T-helper 1 cell treated with Interleukin-12 subunit alpha and Interleukin-12 subunit beta and Interleukin-4 antibody, amounts not matched to agents 30 μg/mL and 1 μg/mL, for 36 hours (primary cell): ENCODE data around the gene ZXDC.

ENCODE experiments used
- H3K27ac Mint-ChIP-seq: one replicate; pipeline ENCODE4 v1.8.0; 2021; ENCODE audit warnings: mild to moderate bottlenecking, mixed read lengths
- H3K27me3 Mint-ChIP-seq: one replicate; pipeline ENCODE4 v1.8.0; 2021; ENCODE audit warnings: low read depth, mixed read lengths
- H3K36me3 Mint-ChIP-seq: one replicate; pipeline ENCODE4 v1.8.0; 2021; ENCODE audit warnings: low read depth, mixed read lengths
- H3K4me1 Mint-ChIP-seq: one replicate; pipeline ENCODE4 v1.8.0; 2021; ENCODE audit warnings: low read depth, mixed read lengths
- H3K4me3 Mint-ChIP-seq: one replicate; pipeline ENCODE4 v1.8.0; 2021; ENCODE audit warnings: mild to moderate bottlenecking, moderate library complexity, mixed read lengths
- H3K9me3 Mint-ChIP-seq: one replicate; pipeline ENCODE4 v1.8.0; 2021; ENCODE audit warnings: mixed read lengths

Gene ZXDC

GRCh38 chr3:126395846-126396513, 79.7 kb downstream of the ZXDC start:
- Mint-ChIP-seq H3K36me3 (no peaks in the 10 kb centered on the region), H3K27ac (no peak overlapping the region), H3K4me1 (peaks cover under 1% of the 10 kb centered on the region), H3K9me3 (no peaks in the 10 kb centered on the region), H3K4me3 (no peak overlapping the region), H3K27me3 (peaks cover 42% of the 10 kb centered on the region)

- Mint-ChIP-seq H3K4me3 (no peak overlapping the region), H3K9me3 (no peaks in the 10 kb centered on the region), H3K4me1 (peaks cover 4% of the 10 kb centered on the region), H3K27ac (no peak overlapping the region), H3K27me3 (peaks cover 50% of the 10 kb centered on the region), H3K36me3 (no peaks in the 10 kb centered on the region)
Observed at GRCh38 chr3:126394977-126395321, 80.7 kb downstream of the ZXDC start.

DNA sequence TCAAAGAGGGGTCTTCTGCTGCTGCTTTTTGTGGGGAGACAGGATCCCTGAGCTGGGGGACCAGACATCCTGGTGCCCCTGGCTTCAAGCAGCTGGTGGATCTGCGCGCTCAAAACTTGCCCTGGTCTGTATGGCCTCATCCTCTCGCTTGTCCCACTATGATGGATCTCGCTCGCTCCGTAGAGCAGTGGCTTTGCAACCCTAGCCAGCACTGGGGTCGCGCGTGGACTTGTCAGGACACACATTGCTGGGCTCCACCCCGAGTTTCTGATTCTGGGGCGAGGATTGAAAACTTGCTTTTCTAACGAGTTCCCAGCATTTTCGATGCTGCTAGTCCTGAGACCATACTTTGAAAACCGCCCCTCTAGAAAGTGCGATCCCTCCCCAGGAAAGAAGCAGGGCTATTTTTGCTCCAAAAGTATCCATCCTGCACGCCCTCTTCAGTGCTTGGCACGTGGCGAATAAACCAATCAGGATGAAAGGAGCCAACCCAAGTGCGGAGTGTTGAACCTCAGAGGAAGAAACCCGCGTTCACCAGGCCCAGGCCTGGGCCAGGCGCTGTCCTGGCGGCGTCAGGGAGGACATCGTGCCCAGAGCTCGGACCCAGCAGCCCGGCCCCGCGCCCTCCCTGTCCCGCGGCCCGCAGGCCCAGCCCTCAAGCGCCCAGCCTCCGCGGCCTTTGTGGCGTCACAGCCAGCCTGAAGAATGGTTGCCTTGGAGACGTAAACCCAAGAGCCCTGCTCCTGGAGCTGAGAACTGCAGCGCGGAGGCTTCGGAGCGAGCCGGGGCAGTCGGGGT, 81.3 kb downstream of the ZXDC start, which contains the start of gene CFAP100:
TSS of gene CFAP100 (plus strand) at position 731 of the 798 bp plus-strand sequence. CDS start 1,092 bp downstream, outside the sequence.
- Mint-ChIP-seq H3K27ac (no peak within 1 kb of the TSS), H3K4me3 (no peak within 1 kb of the TSS), H3K4me1 (peaks cover 4% of the 10 kb centered on the region), H3K9me3 (no peaks in the 10 kb centered on the region), H3K36me3 (no peaks in the 10 kb centered on the region), H3K27me3 (peaks cover 56% of the 10 kb centered on the region)

DNA sequence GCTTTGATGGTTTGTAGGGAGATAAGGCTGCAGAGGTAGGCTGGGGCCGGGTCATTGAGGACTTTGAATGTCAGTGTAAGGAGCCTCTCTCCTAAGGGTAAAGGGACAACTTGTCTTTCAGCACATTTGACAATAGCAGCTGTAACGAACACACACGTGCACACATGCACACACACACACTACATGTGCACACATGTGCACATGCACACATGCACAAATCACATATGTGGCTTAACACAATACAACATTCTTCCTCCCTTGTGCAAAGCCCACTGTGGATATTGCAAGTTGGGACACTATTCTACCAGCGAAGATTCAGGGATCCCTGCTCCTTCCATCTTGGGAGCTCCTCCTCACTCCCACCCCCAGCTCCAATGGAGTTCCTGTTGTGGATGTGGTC, 82.1 kb downstream of the ZXDC start:
- no peaks in the 10 kb centered on the region for H3K36me3 Mint-ChIP-seq
- no peaks in the 10 kb centered on the region for H3K9me3 Mint-ChIP-seq
- H3K4me1 Mint-ChIP-seq, result peaks cover 4% of the 10 kb centered on the region
- H3K4me3 Mint-ChIP-seq, result no peak overlapping the region
- H3K27ac Mint-ChIP-seq, result no peak overlapping the region
- H3K27me3 Mint-ChIP-seq, result peaks cover 59% of the 10 kb centered on the region

- no peak overlapping the region for H3K27ac Mint-ChIP-seq
- H3K27me3 Mint-ChIP-seq, result peaks cover 66% of the 10 kb centered on the region
- no peaks in the 10 kb centered on the region for H3K36me3 Mint-ChIP-seq
- H3K4me1 Mint-ChIP-seq, result peaks cover 4% of the 10 kb centered on the region
- no peak overlapping the region for H3K4me3 Mint-ChIP-seq
- no peaks in the 10 kb centered on the region for H3K9me3 Mint-ChIP-seq
Observed at GRCh38 chr3:126392246-126392645, 83.4 kb downstream of the ZXDC start.

DNA sequence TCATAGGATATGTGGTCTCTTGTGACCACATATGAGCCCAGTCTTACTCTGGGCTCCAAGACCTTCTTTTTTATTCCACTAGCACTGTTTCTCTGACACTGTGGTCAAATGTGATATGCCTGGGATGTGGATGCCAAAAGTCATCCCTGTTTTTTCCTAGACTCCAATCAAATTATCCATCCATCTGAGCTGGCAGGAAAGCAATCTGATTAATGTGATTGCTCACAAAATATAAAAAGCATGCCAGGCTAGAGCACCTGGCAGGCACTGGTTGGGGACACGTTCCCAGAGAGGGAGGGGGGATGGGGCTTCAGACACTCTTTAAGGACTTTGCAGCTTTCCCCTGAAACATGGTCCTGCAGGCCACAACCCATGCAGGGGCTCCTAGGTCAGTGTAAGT, 84.1 kb downstream of the ZXDC start:
- Mint-ChIP-seq H3K4me1 (peaks cover 4% of the 10 kb centered on the region), H3K27me3 (peaks cover 66% of the 10 kb centered on the region), H3K9me3 (no peaks in the 10 kb centered on the region), H3K36me3 (no peaks in the 10 kb centered on the region), H3K27ac (no peak overlapping the region), H3K4me3 (no peak overlapping the region)

DNA sequence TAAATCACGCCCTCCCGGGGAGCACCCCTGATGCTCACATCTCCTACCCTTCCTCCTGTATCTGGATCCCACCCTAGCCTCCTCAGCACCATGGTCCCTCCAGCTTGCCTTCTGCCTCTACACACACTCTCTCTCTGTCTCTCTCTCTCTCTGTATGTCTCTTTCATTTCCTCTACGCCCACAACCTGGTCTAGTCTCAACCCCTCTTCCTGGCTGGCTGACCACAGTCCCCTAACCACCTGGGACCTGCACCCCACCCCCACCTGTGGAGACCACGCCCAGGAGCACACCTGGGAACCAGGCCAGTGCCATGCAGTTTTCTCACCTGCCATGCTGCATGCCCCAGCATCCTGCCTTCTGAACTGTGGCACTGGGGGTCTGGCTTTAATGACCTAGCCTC, 84.9 kb downstream of the ZXDC start:
- Mint-ChIP-seq H3K36me3 (no peaks in the 10 kb centered on the region), H3K27me3 (peaks cover 64% of the 10 kb centered on the region), H3K4me1 (peaks cover 4% of the 10 kb centered on the region), H3K4me3 (no peak overlapping the region), H3K27ac (no peak overlapping the region), H3K9me3 (no peaks in the 10 kb centered on the region)

- Mint-ChIP-seq H3K9me3 (no peaks in the 10 kb centered on the region), H3K27ac (no peak overlapping the region), H3K4me1 (peaks cover 4% of the 10 kb centered on the region), H3K36me3 (no peaks in the 10 kb centered on the region), H3K4me3 (no peak overlapping the region), H3K27me3 (peaks cover 58% of the 10 kb centered on the region)
Observed at GRCh38 chr3:126390201-126390600, 85.5 kb downstream of the ZXDC start.

- H3K9me3 Mint-ChIP-seq, result no peaks in the 10 kb centered on the region
Observed at GRCh38 chr3:126389794-126390146, 85.9 kb downstream of the ZXDC start.

GRCh38 chr3:126389112-126389793, 86.4 kb downstream of the ZXDC start:
- H3K9me3 Mint-ChIP-seq, result no peaks in the 10 kb centered on the region
- H3K27me3 Mint-ChIP-seq, result peaks cover 54% of the 10 kb centered on the region
- H3K4me3 Mint-ChIP-seq, result no peak overlapping the region
- H3K4me1 Mint-ChIP-seq, result peaks cover 4% of the 10 kb centered on the region
- H3K27ac Mint-ChIP-seq, result no peak overlapping the region
- H3K36me3 Mint-ChIP-seq, result no peaks in the 10 kb centered on the region

More at GRCh38 chr3:126389794-126390146, 85.9 kb downstream of the ZXDC start:
- Mint-ChIP-seq H3K4me3 (no peak overlapping the region), H3K4me1 (peaks cover 4% of the 10 kb centered on the region), H3K36me3 (no peaks in the 10 kb centered on the region), H3K27ac (no peak overlapping the region), H3K27me3 (peaks cover 56% of the 10 kb centered on the region)
